ENCODE results near the gene PORCN. TPM values are rescaled to one million over a fixed set of nuclear protein-coding genes. Genes with fewer than 3 reads are reported as not detected.
"Not testable (repeated sequence)": the region's sequence is repeated elsewhere in the genome, so short reads cannot be mapped to it uniquely, and the experiment has no call there.

The PORCN gene
- total RNA-seq, 1 experiment from 2014 or later, result 18.3 TPM

GRCh38 chrX:48512371-48512935 lies 3.7 kb downstream of the PORCN start:
- DNase-seq (ENCODE audit: low spot score), result no peak

DNA sequence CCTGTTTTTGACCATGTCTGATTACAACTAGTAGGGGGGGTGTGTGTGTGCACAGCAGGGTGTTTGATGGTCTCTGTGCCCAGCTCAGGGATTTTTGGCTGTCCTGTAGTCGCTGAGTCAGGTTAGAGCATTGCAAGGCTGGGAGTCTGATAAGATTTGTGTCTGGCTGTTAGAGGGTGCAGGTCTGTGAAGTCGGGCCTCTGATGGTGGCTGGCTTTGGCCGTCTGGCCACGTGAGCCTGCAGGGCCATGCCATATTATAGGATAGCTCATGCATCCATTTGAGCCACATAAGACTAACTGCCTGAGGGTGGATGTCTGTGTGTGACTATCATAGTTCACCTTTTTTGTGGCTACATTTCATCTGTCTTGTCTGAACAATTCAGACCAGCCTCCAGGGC lies 4.9 kb downstream of the PORCN start:
- DNase-seq (ENCODE audit: low spot score), result no peak

DNA sequence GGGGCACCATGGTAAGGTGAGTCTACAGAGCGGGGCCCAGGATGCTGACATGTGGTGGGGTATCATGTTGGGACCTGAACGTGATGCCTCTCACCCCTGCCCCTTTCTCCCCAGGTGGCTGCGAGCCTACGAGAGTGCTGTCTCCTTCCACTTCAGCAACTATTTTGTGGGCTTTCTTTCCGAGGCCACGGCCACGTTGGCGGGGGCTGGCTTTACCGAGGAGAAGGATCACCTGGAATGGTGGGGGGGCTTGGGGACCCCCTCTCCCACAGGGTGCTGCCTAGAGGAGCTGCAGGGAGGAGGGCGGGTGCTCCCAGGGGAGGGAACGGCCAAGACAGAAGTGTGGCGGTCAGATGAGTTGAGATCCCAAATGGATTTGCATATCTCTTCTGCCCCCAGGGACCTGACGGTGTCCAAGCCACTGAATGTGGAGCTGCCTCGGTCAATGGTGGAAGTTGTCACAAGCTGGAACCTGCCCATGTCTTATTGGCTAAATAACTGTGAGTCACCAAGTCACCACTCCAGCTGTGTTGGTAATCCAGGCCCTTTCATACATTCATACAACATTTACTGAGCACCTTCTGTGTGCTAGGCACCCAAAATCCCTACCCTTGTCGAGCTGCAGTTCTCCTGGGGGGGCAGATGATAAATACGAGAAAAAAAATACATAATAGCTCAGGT lies 5.5 kb downstream of the PORCN start:
- no peak for DNase-seq (ENCODE audit: low spot score)

DNA sequence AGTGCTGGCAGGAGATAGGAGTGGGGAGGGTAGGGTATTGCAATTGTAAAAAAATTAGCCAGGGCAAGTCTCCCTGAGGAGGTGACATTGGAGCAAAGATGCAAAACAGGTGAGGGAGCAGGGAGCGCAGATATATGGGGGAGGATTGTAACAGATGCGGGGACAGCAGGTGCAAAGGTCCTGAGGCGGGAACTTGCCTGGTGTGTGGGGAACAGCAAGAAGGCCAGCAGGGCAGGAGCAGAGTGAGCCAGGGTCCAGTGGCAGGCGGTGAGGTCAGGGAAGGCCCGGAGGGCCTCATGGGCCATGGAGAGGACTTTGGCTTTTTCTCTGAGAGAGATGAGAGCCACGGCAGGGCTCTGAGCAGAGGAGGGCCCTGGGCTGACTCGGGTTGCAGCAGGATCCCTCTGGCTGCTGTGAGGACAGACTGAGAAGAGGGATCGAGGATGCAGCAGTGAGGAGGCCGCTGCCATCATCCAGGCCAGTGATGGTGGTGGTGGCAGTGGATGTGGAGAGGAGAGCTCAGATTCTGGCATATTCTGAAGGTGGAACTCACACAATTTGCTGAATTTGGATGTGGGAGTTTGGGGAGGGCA lies 6.2 kb downstream of the PORCN start:
- DNase-seq (ENCODE audit: low spot score), result no peak

DNA sequence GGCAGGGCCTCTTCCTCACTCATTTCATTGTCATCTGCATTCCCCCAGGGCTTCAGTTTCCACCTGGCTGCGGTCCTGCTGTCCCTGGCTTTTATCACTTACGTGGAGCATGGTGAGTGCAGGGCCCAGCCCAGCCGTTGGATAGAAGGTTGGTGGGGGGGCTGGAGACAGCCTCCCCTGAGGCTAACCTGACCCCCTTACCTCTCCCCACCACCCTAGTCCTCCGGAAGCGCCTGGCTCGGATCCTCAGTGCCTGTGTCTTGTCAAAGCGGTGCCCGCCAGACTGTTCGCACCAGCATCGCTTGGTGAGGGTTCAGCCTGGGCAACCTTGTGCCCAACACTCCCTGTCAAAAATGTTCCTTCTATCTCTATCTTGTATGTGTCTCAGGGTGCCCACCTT lies 7.0 kb downstream of the PORCN start:
- no peak for DNase-seq (ENCODE audit: low spot score)

DNA sequence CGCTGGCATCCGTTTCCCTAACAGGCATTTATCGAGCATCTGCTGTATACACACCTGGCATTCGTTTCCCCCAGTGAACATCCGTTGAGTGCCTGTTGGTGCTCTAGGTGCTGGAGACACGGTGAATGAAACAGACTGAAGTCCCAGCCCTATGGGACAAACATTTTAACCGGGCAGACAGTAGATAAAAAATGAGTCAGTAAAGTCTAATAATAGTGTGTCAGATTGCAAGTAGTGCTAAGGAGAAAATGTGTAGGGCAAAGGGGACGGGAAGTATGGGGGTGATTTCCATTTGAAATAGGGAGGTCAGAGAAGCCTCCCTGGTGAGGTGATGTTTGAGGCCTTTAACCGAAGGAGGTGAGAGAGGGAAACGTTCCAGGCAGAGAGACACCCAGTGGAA lies 7.5 kb downstream of the PORCN start:
- DNase-seq (ENCODE audit: low spot score), result no peak

DNA sequence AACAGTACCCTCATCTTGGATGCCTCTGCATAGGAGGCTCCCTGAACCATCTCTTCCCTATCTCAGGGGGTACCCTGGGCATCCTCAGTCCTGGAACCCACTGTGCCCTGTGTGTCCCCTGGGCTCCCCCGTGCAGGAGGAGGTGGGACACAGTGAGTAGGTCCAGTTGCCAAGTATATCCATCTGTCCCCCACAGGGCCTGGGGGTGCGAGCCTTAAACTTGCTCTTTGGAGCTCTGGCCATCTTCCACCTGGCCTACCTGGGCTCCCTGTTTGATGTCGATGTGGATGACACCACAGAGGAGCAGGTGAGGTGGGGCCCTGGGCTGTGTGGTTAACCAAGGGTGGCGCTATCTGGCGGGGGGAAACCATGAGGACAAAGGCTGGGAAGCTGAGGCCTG lies 8.2 kb downstream of the PORCN start:
- no peak for DNase-seq (ENCODE audit: low spot score)

DNA sequence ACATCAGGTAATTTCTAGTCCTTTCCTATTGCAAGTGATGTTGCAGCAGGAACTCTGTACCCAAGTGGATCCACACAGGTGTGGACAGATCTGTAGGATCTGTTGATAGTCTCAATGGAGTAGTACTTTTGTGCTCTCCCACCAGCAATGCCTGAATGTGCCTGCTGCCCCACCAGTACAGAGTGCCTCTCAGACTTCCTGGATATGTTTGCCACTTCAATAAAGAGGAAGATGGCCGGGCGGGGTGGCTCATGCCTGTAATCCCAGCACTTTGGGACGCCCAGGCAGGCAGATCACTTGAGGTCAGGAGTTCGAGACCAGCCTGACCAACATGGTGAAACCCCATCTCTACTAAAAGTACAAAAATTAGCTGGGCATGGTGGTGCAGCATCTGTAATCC lies 10.7 kb downstream of the PORCN start:
- DNase-seq (ENCODE audit: low spot score), result not testable (repeated sequence)

GRCh38 chrX:48520455-48520854 lies 11.7 kb downstream of the PORCN start:
- DNase-seq (ENCODE audit: low spot score), result no peak

GRCh38 chrX:48520976-48521352 lies 12.2 kb downstream of the PORCN start:
- no peak for DNase-seq (ENCODE audit: low spot score)

- peak; percentile 89 for DNase-seq (ENCODE audit: low spot score)
These were observed 12.8 kb downstream of the PORCN start, which contains the start of gene EBP for GRCh38 chrX:48521353-48522243. TSS of gene EBP (plus strand) at chrX:48521808. CDS start at chrX:48523772, 1,964 bp downstream.

GRCh38 chrX:48522291-48522690 lies 13.5 kb downstream of the PORCN start:
- DNase-seq (ENCODE audit: low spot score), result no peak

DNA sequence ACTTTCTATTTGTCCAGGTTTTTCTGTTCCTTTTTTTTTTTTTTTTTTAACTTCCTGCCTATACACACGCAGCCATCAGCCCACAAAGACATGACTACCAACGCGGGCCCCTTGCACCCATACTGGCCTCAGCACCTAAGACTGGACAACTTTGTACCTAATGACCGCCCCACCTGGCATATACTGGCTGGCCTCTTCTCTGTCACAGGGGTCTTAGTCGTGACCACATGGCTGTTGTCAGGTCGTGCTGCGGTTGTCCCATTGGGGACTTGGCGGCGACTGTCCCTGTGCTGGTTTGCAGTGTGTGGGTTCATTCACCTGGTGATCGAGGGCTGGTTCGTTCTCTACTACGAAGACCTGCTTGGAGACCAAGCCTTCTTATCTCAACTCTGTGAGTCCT lies 14.9 kb downstream of the PORCN start:
- DNase-seq (ENCODE audit: low spot score), result no peak

GRCh38 chrX:48525853-48526252 lies 17.1 kb downstream of the PORCN start:
- not testable (repeated sequence) for DNase-seq (ENCODE audit: low spot score)

- DNase-seq (ENCODE audit: low spot score), result no peak
These were observed 21.9 kb downstream of the PORCN start for GRCh38 chrX:48530736-48531135.

- peak; percentile 76 for DNase-seq (ENCODE audit: low spot score)
These were observed 22.7 kb downstream of the PORCN start for GRCh38 chrX:48531358-48531959.

DNA sequence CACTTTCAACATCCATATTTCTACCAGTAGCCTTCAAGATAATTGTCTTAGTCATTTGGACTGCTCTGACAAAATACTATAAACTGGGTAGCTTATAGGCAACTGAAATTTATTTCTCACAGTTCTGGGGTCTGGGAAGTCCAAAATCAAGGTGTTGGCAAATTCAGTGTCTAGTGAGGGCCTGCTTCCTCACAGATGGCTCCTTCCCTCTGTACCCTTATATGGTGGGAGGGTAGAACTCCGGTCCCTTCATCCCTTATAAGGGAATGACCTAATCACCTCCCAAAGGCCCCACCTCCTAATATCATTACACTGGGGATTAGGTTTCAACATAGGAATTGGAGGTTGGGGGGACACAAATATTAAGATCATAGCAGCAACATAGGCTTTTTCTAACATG lies 23.4 kb downstream of the PORCN start:
- no peak for DNase-seq (ENCODE audit: low spot score)

- DNase-seq (ENCODE audit: low spot score), result no peak
These were observed 24.4 kb downstream of the PORCN start for GRCh38 chrX:48533165-48533564.

GRCh38 chrX:48538641-48539344 lies 30.0 kb downstream of the PORCN start:
- no peak for DNase-seq (ENCODE audit: low spot score)

GRCh38 chrX:48539345-48540027 lies 30.7 kb downstream of the PORCN start, which contains the start of gene TBC1D25:
TSS of gene TBC1D25 (plus strand) at chrX:48539714. CDS start at chrX:48539798, 84 bp downstream.
- peak; percentile 95 for DNase-seq (ENCODE audit: low spot score)

DNA sequence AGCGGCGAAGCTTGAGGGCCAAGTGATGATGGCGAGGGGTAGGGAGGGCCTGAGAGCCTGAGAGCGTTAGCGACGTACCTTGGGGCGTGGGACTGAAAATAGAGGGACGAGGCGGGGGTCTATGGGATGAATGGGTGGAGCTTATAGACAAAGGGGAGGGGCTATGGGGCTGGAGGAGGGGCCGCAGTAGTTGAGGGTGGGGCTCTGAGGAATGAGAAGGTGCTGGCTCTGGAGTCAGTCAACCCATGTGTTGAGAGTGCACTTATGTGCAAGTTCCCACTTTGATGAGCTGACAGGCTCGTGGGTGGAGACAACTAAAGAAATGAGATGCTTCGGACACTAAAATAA lies 31.2 kb downstream of the PORCN start:
- no peak for DNase-seq (ENCODE audit: low spot score)
